ENCODE measurements around the gene TMEM116. TPM values are rescaled to one million over a fixed set of nuclear protein-coding genes. Genes with fewer than 3 reads are reported as not detected.

The TMEM116 gene
- total RNA-seq, 1 donor from 2014 or later = 10.7 TPM

GRCh38 chr12:111991535-111991934 lies 21.4 kb downstream of the TMEM116 start:
- no peaks in the 10 kb centered on the region for H3K36me3 ChIP-seq (ENCODE audit: control insufficient read depth, insufficient read depth, low read length)
- TF ChIP-seq CTCF (IDR thresholded peaks at IDR 0.05; ENCODE audit: insufficient read depth, low read length, poor library complexity, severe bottlenecking) = no peak
- DNase-seq (ENCODE audit: low read depth) = no peak
- no peaks in the 10 kb centered on the region for H3K27me3 ChIP-seq (ENCODE audit: control insufficient read depth, insufficient read depth, low read length)
- no peak overlapping the region for H3K4me3 ChIP-seq (ENCODE audit: low read depth, low read length)

DNA sequence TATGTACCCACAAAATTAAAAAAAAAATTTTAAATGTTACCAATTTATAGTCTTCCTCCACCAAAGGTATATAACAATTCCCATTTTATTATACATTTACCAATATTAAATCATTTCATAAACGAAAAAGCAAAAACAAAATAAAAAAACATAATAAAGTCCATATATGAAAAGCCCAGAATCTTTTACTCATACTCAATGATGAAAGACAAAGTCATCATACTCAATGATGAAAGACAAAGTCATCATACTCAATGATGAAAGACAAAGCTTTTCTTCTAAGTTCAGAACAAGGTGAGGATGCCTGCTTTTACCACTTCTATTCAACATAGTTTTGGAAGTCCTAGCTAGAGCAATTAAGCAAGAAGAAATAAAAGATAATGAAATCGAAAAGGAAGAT lies 28.1 kb downstream of the TMEM116 start:
- Histone ChIP-seq H3K36me3 (ENCODE audit: control insufficient read depth, insufficient read depth, low read length) (no peaks in the 10 kb centered on the region), H3K27me3 (ENCODE audit: control insufficient read depth, insufficient read depth, low read length) (no peaks in the 10 kb centered on the region), H3K4me3 (ENCODE audit: low read depth, low read length) (no peak overlapping the region)
- DNase-seq (ENCODE audit: low read depth) = no peak
- no peak for TF ChIP-seq CTCF (IDR thresholded peaks at IDR 0.05; ENCODE audit: insufficient read depth, low read length, poor library complexity, severe bottlenecking)

DNA sequence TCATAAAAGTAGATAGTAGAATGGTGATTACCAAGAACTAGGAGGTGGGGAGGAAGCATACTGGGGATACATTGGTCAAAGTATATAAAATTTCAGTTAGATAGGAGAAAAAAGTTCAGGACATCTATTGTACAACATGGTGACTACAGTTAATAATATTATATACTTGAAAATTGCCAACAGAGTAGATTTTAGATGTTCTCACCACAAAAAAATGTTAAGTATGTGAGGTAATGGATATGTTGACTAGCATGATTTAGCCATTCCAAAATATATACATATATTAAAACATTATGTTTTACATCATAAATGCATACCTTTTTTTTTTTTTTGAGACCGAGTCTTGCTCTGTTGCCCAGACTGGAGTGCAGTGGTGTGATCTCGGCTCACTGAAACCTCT lies 31.0 kb downstream of the TMEM116 start:
- no peak overlapping the region for H3K4me3 ChIP-seq (ENCODE audit: low read depth, low read length)
- H3K36me3 ChIP-seq (ENCODE audit: control insufficient read depth, insufficient read depth, low read length) = no peaks in the 10 kb centered on the region
- no peaks in the 10 kb centered on the region for H3K27me3 ChIP-seq (ENCODE audit: control insufficient read depth, insufficient read depth, low read length)
- no peak for TF ChIP-seq CTCF (IDR thresholded peaks at IDR 0.05; ENCODE audit: insufficient read depth, low read length, poor library complexity, severe bottlenecking)
- no peak for DNase-seq (ENCODE audit: low read depth)

DNA sequence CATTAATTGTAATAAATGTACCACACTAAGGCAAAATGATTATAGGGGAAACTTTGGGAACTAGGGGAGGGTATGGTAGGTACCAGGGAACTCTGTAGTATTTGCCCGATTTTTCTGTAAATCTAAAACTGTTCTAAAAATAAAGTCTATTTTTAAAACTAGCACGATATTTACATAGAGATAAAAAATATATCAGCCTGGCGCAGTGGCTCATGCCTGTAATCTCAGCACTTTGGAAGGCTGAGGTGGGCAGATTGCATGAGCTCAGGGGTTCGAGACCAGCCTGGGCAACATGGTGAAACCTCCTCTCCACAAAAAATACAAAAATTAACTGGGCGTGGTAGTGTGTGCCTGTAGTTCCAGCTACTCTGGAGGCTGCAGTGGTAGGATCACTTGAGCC lies 32.4 kb downstream of the TMEM116 start:
- TF ChIP-seq CTCF (IDR thresholded peaks at IDR 0.05; ENCODE audit: insufficient read depth, low read length, poor library complexity, severe bottlenecking) = no peak
- no peaks in the 10 kb centered on the region for H3K27me3 ChIP-seq (ENCODE audit: control insufficient read depth, insufficient read depth, low read length)
- H3K36me3 ChIP-seq (ENCODE audit: control insufficient read depth, insufficient read depth, low read length) = no peaks in the 10 kb centered on the region
- no peak for DNase-seq (ENCODE audit: low read depth)
- H3K4me3 ChIP-seq (ENCODE audit: low read depth, low read length) = no peak overlapping the region

- no peak for TF ChIP-seq CTCF (IDR thresholded peaks at IDR 0.05; ENCODE audit: insufficient read depth, low read length, poor library complexity, severe bottlenecking)
- Histone ChIP-seq H3K4me3 (ENCODE audit: low read depth, low read length) (no peak overlapping the region), H3K27me3 (ENCODE audit: control insufficient read depth, insufficient read depth, low read length) (no peaks in the 10 kb centered on the region), H3K36me3 (ENCODE audit: control insufficient read depth, insufficient read depth, low read length) (no peaks in the 10 kb centered on the region)
- DNase-seq (ENCODE audit: low read depth) = no peak
Observed at GRCh38 chr12:111978545-111978944, 34.4 kb downstream of the TMEM116 start.

- no peak for TF ChIP-seq CTCF (IDR thresholded peaks at IDR 0.05; ENCODE audit: insufficient read depth, low read length, poor library complexity, severe bottlenecking)
- H3K27me3 ChIP-seq (ENCODE audit: control insufficient read depth, insufficient read depth, low read length) = no peaks in the 10 kb centered on the region
- DNase-seq (ENCODE audit: low read depth) = no peak
- no peaks in the 10 kb centered on the region for H3K36me3 ChIP-seq (ENCODE audit: control insufficient read depth, insufficient read depth, low read length)
- no peak overlapping the region for H3K4me3 ChIP-seq (ENCODE audit: low read depth, low read length)
Observed at GRCh38 chr12:111976860-111977259, 36.1 kb downstream of the TMEM116 start.

Measured in kidney epithelial cell (primary cell).